Subcutaneous preadipocyte (primary cell): ENCODE measurements around the gene FBXL3. TPM values are rescaled to one million over a fixed set of nuclear protein-coding genes. Genes with fewer than 3 reads are reported as not detected.

ENCODE experiments used
- total RNA-seq: library from RNA; depleted of rRNA; stranded (reverse); fragments of >200 nt; gene quantifications from 2 replicates; pipeline ENCODE4 v1.2.3, GENCODE V29; 2012

FBXL3 gene
- total RNA-seq: 48.1 and 59.2 TPM in 2 replicates

GRCh38 chr13:77026861-77027621, at the start of gene FBXL3:
Gene FBXL3 (minus strand): TSS chr13:77027159. CDS start chr13:77021860, 5,299 bp downstream.

GRCh38 chr13:76991796-76992547, 35.0 kb downstream of the FBXL3 start, which contains the start of gene CLN5:
Gene CLN5 (plus strand): TSS chr13:76992081. CDS start chr13:76992099, 18 bp downstream.

Other genes starting within 250 kb of the FBXL3 start
- gene KCTD12, start 140.8 kb downstream of the FBXL3 start, total RNA-seq: 85.2 and 204 TPM in 2 replicates
- gene ACOD1, start 78.6 kb downstream of the FBXL3 start, total RNA-seq: not detected in 2 replicates
- gene CLN5, start 35.1 kb downstream of the FBXL3 start, total RNA-seq: 16.2 and 18.4 TPM in 2 replicates